NCI-H2107 treated with DMSO at 0.1 percent for 48 hours (cell line): Measurements from ENCODE around the gene PTX3.

Source experiments
- DNase-seq: peaks from one replicate; lab custom pipeline; 2025; ENCODE audit not compliant: unreplicated experiment; lab: John Stamatoyannopoulos, UW

Gene PTX3

DNA sequence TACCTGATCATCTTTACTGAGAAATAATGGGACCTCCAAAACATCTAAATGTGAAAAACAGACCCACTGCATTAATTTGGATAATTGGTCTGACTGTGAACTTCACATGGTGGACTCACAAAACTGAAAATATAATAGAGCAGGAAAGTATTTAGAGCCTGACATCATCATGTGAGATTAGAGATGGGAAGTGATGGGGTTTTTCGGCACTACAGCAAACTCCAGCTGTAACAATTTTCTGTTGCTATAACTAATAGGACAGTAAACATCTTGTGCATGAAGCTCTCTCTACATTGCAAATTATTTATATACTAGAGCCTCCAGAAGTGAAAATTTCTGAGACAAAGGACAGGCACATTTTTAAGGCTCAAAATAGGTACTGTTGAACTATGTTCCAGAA lies 34.4 kb downstream of the PTX3 start:
- DNase-seq: no peak

DNA sequence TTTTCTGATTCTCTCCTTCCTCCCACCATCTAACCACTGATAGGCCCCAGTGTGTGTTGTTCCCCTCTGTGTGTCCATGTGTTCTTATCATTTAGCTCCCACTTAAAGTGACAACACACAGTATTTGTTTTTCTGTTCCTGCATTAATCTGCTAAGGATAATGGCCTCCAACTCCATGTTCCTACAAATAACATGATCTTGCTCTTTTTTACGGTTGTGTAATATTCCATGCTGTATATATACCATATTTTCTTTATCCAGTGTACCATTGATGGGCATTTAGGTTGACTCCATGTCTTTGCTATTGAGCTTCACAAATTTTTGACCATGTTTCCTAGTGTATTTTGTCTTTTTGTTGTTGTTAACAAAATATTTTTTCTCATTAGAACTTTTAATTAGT lies 36.0 kb downstream of the PTX3 start:
- DNase-seq: no peak

DNA sequence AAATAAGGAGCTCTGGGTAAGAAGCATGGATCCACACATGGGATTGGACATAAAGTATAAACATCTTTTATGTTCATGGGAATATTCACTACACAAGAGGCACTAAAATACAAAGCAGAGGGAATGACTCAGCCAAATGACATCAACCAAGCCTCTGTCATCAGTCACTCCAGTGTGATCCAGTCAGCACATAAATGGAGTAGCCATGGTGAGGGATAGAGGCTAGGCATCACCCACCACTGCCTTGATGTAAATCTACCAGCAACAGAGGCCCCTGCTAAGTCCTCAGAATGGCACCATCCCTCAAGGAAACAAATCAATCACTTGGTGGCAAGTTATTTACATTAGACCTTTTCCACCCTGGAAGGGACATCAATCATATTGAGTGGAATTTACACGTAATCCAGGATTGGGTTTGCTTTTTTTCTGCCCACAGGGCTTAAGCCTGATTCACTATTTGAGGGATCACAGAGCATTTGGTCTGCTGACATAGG lies 39.3 kb downstream of the PTX3 start:
- no peak for DNase-seq

GRCh38 chr3:157477441-157477840 lies 40.8 kb downstream of the PTX3 start:
- DNase-seq: no peak

DNA sequence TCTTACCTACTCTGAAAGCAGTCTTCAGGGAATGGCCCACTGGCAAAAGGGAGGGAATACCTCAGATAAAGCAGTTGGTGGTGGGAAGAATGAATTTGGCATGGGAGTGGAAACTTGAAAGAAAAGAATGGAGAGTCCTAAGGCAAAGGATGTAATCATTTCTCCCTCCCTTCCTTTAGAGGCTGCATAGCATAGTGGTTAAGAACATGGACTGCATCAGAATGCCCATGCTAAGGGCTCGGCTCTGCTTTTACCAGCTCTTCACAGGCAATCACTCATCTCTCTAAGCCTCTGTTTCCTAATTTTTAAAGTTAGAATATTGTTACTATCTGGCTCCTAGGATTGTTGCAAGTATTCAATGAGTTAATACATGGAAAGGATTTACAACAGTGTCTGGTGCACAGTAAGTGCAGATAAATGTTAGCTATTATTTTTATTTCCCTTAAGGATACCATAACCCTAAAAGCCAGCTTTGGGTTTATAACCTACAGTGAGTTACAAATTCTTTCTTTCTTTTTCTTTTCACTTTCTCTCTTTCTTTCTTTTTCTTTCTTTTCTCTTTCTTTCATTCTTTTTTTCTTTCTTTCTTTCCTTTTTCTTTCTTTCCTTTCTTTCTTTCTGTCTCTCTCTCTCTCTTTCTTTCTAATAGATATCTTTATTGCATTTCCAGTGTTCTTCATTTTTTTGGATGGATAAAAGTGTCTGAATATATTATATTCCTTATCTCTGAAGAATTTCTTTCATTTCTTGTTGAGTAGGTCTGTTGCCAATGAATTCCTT lies 43.0 kb downstream of the PTX3 start:
- DNase-seq: no peak

DNA sequence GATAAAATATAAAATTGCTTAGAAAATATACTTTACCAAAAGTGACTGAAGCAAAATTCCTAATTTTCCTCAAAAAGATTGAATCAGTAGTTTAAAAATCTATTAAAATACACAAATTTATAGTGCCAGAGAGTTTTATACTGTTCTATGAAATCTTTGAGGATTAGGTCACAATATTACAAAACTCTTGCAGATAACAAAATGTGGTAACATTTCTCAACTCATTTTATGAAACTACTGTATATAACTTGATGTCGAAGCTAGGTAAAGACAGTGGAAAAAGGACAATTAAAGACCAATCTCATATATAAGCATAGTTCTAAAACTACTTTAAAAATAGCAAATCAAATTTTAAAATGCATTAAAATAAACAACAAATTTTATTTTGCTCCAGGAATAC lies 50.7 kb downstream of the PTX3 start:
- no peak for DNase-seq

DNA sequence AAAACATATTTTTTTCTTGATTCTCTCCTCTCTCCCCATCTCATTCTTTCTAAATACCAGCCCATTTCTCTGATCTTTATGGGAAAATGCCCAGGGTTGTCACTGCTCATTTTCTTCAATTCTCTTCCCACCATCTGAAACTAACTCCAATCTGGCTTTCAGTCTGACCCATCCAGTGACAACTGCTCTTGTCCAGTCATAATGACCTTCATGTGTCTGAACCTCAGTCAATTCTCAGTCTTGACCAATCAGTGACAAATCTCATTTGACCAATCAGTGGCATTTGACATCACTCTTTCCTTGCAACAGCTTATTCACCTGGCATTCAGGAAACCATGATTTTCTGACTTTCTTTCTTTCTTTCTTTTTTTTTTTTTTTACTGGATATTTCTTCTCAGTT lies 51.5 kb downstream of the PTX3 start:
- DNase-seq: no peak

- peak; percentile 19 for DNase-seq
Measured at GRCh38 chr3:157491136-157491535, 54.5 kb downstream of the PTX3 start.
